ENCODE data around the gene COL15A1.
"Not testable (repeated sequence)": the region's sequence is repeated elsewhere in the genome, so short reads cannot be mapped to it uniquely, and the experiment has no call there.

COL15A1 gene

GRCh38 chr9:98943682-98944056 lies at the start of gene COL15A1:
COL15A1 (plus strand) TSS chr9:98943907; CDS start chr9:98944062, 155 bp downstream.
- DNase-seq (ENCODE audit: low spot score), result peak; percentile 52

GRCh38 chr9:98894171-98894570 lies 49.5 kb upstream of the COL15A1 start:
- DNase-seq (ENCODE audit: low spot score), result no peak

GRCh38 chr9:98894761-98895160 lies 48.9 kb upstream of the COL15A1 start:
- DNase-seq (ENCODE audit: low spot score), result no peak

GRCh38 chr9:98896632-98897031 lies 47.1 kb upstream of the COL15A1 start:
- no peak for DNase-seq (ENCODE audit: low spot score)

- no peak for DNase-seq (ENCODE audit: low spot score)
These were observed 46.0 kb upstream of the COL15A1 start for GRCh38 chr9:98897745-98898144.

GRCh38 chr9:98899408-98900056 lies 44.2 kb upstream of the COL15A1 start:
- peak; percentile 40 for DNase-seq (ENCODE audit: low spot score)

- DNase-seq (ENCODE audit: low spot score), result no peak
These were observed 43.5 kb upstream of the COL15A1 start for GRCh38 chr9:98900244-98900643.

GRCh38 chr9:98900725-98901124 lies 43.0 kb upstream of the COL15A1 start:
- no peak for DNase-seq (ENCODE audit: low spot score)

- not testable (repeated sequence) for DNase-seq (ENCODE audit: low spot score)
These were observed 41.9 kb upstream of the COL15A1 start for GRCh38 chr9:98901843-98902242.

GRCh38 chr9:98902516-98902915 lies 41.2 kb upstream of the COL15A1 start:
- no peak for DNase-seq (ENCODE audit: low spot score)

- DNase-seq (ENCODE audit: low spot score), result no peak
These were observed 40.8 kb upstream of the COL15A1 start for GRCh38 chr9:98902925-98903324.

- DNase-seq (ENCODE audit: low spot score), result no peak
These were observed 39.7 kb upstream of the COL15A1 start for GRCh38 chr9:98903961-98904411.

- no peak for DNase-seq (ENCODE audit: low spot score)
These were observed 38.7 kb upstream of the COL15A1 start for GRCh38 chr9:98905015-98905414.

- no peak for DNase-seq (ENCODE audit: low spot score)
These were observed 37.2 kb upstream of the COL15A1 start for GRCh38 chr9:98906273-98907040.

- DNase-seq (ENCODE audit: low spot score), result no peak
These were observed 36.7 kb upstream of the COL15A1 start for GRCh38 chr9:98907055-98907454.

- DNase-seq (ENCODE audit: low spot score), result peak; percentile 38
These were observed 34.6 kb upstream of the COL15A1 start for GRCh38 chr9:98908897-98909634.

GRCh38 chr9:98909935-98910334 lies 33.8 kb upstream of the COL15A1 start:
- no peak for DNase-seq (ENCODE audit: low spot score)

GRCh38 chr9:98911042-98911441 lies 32.7 kb upstream of the COL15A1 start:
- DNase-seq (ENCODE audit: low spot score), result no peak

GRCh38 chr9:98911738-98912137 lies 32.0 kb upstream of the COL15A1 start:
- DNase-seq (ENCODE audit: low spot score), result not testable (repeated sequence)

GRCh38 chr9:98912450-98912849 lies 31.3 kb upstream of the COL15A1 start:
- DNase-seq (ENCODE audit: low spot score), result no peak

- no peak for DNase-seq (ENCODE audit: low spot score)
These were observed 30.7 kb upstream of the COL15A1 start for GRCh38 chr9:98913044-98913443.

GRCh38 chr9:98913705-98914104 lies 30.0 kb upstream of the COL15A1 start:
- no peak for DNase-seq (ENCODE audit: low spot score)

GRCh38 chr9:98915599-98915998 lies 28.1 kb upstream of the COL15A1 start:
- no peak for DNase-seq (ENCODE audit: low spot score)

Measured in AG08396 (cell line).